Measurements from ENCODE around the gene DPY19L3.

DPY19L3 gene

DNA sequence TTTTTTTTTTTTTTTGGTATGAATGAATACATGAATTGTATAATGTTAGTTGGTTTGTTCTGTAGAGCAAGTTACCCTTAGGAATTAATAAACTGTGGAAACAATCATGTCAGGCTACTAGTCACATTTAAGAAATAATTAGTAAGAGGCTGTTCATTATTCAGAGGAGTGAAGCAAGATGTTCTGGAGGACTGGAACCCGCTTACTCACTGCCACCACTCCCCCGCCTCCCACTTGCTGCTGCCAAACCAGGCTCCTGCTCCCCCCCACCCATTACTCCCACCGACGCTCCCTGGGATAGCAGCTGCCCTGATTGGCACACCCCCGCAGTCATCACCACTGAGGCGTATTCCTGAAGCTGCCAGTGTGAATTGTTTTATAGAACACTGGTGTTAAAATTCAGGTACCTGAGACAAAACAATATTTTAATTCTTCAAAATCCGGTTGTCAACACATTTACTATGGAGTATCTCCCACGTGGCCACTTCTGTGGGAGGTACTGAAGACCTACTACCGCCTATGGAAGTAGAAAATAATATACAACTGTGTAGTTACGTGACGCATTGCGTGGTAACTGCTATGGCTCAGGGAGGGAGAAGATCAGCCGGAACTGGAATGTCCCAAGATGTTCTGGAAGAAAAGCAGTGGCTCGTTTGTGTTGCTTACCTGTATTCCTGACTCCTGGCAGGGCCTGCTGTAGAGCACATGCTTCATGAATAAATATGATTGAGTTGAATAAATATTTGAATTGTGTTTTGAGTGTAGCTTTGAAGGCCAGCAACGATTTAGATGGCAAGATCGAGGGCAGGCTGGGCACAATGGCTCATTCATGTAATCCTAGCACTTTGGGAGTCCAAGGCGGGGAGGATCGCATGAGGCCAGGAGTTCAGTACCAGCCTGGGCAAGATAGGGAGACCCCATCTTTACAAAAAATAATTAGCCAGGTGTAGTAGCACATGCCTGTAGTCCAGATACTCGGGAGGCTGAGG, 1.7 kb downstream of the DPY19L3 start:
- Histone ChIP-seq H3K27me3 (ENCODE audit: insufficient read depth, low read length, poor library complexity, severe bottlenecking) (no peaks in the 10 kb centered on the region), H3K4me3 (ENCODE audit: low read length, poor library complexity, severe bottlenecking) (peak overlapping the region; percentile 97), H3K4me1 (ENCODE audit: insufficient read depth, low read length, poor library complexity, severe bottlenecking) (peaks cover 43% of the 10 kb centered on the region), H3K9ac (ENCODE audit: low read depth, low read length, poor library complexity, severe bottlenecking) (peak overlapping the region; percentile 98), H3K9me3 (ENCODE audit: insufficient read depth, low read depth, low read length) (no peaks in the 10 kb centered on the region), H3K9me2 (replicated peaks; ENCODE audit: low read depth, low read length) (no peaks in the 10 kb centered on the region), H3K79me2 (ENCODE audit: insufficient read depth, low read length) (peaks cover 38% of the 10 kb centered on the region), H4K20me1 (ENCODE audit: insufficient read depth, low read length, poor library complexity, severe bottlenecking) (no peaks in the 10 kb centered on the region), H3K36me3 (ENCODE audit: insufficient read depth, low read length) (peaks cover 9% of the 10 kb centered on the region; the same call in 1 of the 2 replicates), H3F3A (ENCODE audit: low read depth) (no peaks in the 10 kb centered on the region), H3K4me2 (ENCODE audit: low read depth, low read length, poor library complexity, severe bottlenecking) (peak overlapping the region; percentile 88), H2AFZ (ENCODE audit: low read length) (no peak overlapping the region)
- no peak for TF ChIP-seq EZH2phosphoT487 (IDR thresholded peaks at IDR 0.05; ENCODE audit: borderline replicate concordance)
- TF ChIP-seq, protein P1, sequence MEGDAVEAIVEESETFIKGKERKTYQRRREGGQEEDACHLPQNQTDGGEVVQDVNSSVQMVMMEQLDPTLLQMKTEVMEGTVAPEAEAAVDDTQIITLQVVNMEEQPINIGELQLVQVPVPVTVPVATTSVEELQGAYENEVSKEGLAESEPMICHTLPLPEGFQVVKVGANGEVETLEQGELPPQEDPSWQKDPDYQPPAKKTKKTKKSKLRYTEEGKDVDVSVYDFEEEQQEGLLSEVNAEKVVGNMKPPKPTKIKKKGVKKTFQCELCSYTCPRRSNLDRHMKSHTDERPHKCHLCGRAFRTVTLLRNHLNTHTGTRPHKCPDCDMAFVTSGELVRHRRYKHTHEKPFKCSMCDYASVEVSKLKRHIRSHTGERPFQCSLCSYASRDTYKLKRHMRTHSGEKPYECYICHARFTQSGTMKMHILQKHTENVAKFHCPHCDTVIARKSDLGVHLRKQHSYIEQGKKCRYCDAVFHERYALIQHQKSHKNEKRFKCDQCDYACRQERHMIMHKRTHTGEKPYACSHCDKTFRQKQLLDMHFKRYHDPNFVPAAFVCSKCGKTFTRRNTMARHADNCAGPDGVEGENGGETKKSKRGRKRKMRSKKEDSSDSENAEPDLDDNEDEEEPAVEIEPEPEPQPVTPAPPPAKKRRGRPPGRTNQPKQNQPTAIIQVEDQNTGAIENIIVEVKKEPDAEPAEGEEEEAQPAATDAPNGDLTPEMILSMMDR (conservative IDR thresholded peaks at IDR 0.05; ENCODE audit: low read length), result no peak

DNA sequence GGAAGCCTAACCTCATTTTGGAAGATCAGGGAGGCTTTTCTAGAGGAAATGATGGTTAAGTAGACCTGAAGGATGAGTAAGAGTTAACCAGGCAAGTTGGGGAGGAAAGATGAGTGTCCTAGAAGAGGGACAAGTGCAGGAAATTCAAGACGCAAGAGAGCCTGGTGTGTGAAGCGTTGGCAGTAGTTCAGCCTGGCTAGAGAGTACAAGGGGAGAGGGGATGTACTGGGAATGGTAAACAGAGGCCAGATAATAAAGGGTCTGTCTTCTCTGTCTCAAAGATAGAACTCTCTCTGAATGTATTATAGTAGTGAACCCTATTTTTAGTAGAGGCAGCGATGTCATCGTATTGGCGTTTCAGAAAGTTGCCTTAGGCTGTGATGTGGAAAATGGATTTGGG, 9.7 kb downstream of the DPY19L3 start:
- Histone ChIP-seq H3K9me2 (replicated peaks; ENCODE audit: low read depth, low read length) (no peaks in the 10 kb centered on the region), H4K20me1 (ENCODE audit: insufficient read depth, low read length, poor library complexity, severe bottlenecking) (no peaks in the 10 kb centered on the region), H3K27me3 (ENCODE audit: insufficient read depth, low read length, poor library complexity, severe bottlenecking) (no peaks in the 10 kb centered on the region), H3K4me1 (ENCODE audit: insufficient read depth, low read length, poor library complexity, severe bottlenecking) (no peaks in the 10 kb centered on the region), H3K4me2 (ENCODE audit: low read depth, low read length, poor library complexity, severe bottlenecking) (no peak overlapping the region), H3K36me3 (ENCODE audit: insufficient read depth, low read length) (peaks cover 17% of the 10 kb centered on the region), H3K9me3 (ENCODE audit: insufficient read depth, low read depth, low read length) (no peaks in the 10 kb centered on the region), H3K9ac (ENCODE audit: low read depth, low read length, poor library complexity, severe bottlenecking) (no peak overlapping the region), H2AFZ (ENCODE audit: low read length) (no peak overlapping the region), H3K79me2 (ENCODE audit: insufficient read depth, low read length) (no peaks in the 10 kb centered on the region), H3K4me3 (ENCODE audit: low read length, poor library complexity, severe bottlenecking) (no peak overlapping the region), H3F3A (ENCODE audit: low read depth) (no peaks in the 10 kb centered on the region)
- no peak for TF ChIP-seq EZH2phosphoT487 (IDR thresholded peaks at IDR 0.05; ENCODE audit: borderline replicate concordance)

DNA sequence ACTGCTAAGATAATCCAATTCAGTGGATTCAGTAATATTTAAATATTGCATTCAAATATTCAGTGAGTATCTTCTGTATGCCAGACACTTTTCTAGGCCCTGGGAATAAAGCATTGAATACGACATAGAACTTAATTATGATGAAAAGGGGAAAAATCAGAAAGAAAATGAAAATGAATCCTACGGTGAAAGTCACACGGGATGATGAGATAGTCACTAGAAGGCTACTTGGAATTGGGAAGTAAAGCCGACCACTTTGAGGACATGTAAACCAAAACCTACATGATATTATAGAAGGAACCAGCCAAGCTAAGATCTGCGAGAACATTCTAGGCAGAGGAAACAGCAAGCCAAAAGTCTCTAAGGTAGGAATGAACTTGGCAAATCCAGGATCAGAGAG, 10.1 kb downstream of the DPY19L3 start:
- Histone ChIP-seq H3K27me3 (ENCODE audit: insufficient read depth, low read length, poor library complexity, severe bottlenecking) (no peaks in the 10 kb centered on the region), H3K36me3 (ENCODE audit: insufficient read depth, low read length) (peaks cover 17% of the 10 kb centered on the region)
- TF ChIP-seq, protein P1 (conservative IDR thresholded peaks at IDR 0.05; ENCODE audit: low read length), result no peak
- no peak for TF ChIP-seq EZH2phosphoT487 (IDR thresholded peaks at IDR 0.05; ENCODE audit: borderline replicate concordance)

More for the DNA sequence above, 10.1 kb downstream of the DPY19L3 start:
- no peak overlapping the region for H3K4me2 ChIP-seq (ENCODE audit: low read depth, low read length, poor library complexity, severe bottlenecking)
- no peak overlapping the region for H3K4me3 ChIP-seq (ENCODE audit: low read length, poor library complexity, severe bottlenecking)
- H4K20me1 ChIP-seq (ENCODE audit: insufficient read depth, low read length, poor library complexity, severe bottlenecking), result no peaks in the 10 kb centered on the region
- H2AFZ ChIP-seq (ENCODE audit: low read length), result no peak overlapping the region
- no peak overlapping the region for H3K9ac ChIP-seq (ENCODE audit: low read depth, low read length, poor library complexity, severe bottlenecking)
- H3K9me3 ChIP-seq (ENCODE audit: insufficient read depth, low read depth, low read length), result no peaks in the 10 kb centered on the region
- no peaks in the 10 kb centered on the region for H3F3A ChIP-seq (ENCODE audit: low read depth)
- H3K79me2 ChIP-seq (ENCODE audit: insufficient read depth, low read length), result no peaks in the 10 kb centered on the region
- no peaks in the 10 kb centered on the region for H3K4me1 ChIP-seq (ENCODE audit: insufficient read depth, low read length, poor library complexity, severe bottlenecking)
- H3K9me2 ChIP-seq (replicated peaks; ENCODE audit: low read depth, low read length), result no peaks in the 10 kb centered on the region

Measured in Loucy (cell line).